ENCODE data around the gene CIB1.

- TF ChIP-seq CTCF (IDR thresholded peaks at IDR 0.05) (no peak), USF2 (IDR thresholded peaks at IDR 0.05) (no peak), ELK1 (IDR thresholded peaks at IDR 0.05; ENCODE audit: low read depth, low read length) (no peak), RAD21 (conservative IDR thresholded peaks at IDR 0.05 in 1 of 2, IDR thresholded peaks at IDR 0.05 in 1 of 2) (no peak), REST (IDR thresholded peaks at IDR 0.05) (no peak), NPAS2 (CRISPR knock-in tag; IDR thresholded peaks at IDR 0.05; ENCODE audit: borderline replicate concordance) (no peak), EP300 (IDR thresholded peaks at IDR 0.05) (no peak), JUN (IDR thresholded peaks at IDR 0.05) (no peak), KDM5A (IDR thresholded peaks at IDR 0.05) (no peak), CHD2 (IDR thresholded peaks at IDR 0.05; ENCODE audit: low read length, partially characterized antibody) (no peak), RFX5 (IDR thresholded peaks at IDR 0.05) (no peak), HOXB5 (CRISPR knock-in tag; IDR thresholded peaks at IDR 0.05) (no peak), FOSL2 (IDR thresholded peaks at IDR 0.05) (no peak), FOSL2 (CRISPR knock-in tag; IDR thresholded peaks at IDR 0.05) (no peak), POLR2AphosphoS2 (conservative IDR thresholded peaks at IDR 0.05; ENCODE audit: low read length) (no peak)
Observed at GRCh38 chr15:90188914-90189748, 44.6 kb downstream of the CIB1 start.

Data from A549 (cell line).